ENCODE results near the gene TCEA3. TPM values are rescaled to one million over a fixed set of nuclear protein-coding genes. Genes with fewer than 3 reads are reported as not detected.

The TCEA3 gene
- total RNA-seq, 6 experiments from 2014 or later: 6.0 to 8.4 (median 7.1) TPM

DNA sequence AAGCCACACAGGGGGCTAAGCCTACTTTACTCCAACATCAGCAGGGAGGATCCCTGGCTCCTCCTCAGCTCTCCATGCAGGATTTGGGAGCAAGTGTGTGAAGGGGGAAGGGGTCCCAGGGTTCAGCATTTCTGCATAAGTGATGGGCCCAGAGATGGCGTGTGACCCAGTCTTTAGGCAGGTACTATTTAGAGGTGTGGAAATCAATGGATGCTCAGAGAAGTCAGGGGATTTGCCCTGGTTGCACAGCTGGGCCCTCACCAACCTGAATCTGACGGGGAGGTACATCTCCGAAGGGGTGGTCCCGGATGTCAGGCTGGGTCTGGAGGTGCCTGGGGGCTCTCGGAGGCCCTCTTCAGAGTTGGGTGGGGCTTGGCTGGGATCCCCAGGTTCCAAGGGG, 6.9 kb upstream of the TCEA3 start:
- TF ChIP-seq, protein P1, sequence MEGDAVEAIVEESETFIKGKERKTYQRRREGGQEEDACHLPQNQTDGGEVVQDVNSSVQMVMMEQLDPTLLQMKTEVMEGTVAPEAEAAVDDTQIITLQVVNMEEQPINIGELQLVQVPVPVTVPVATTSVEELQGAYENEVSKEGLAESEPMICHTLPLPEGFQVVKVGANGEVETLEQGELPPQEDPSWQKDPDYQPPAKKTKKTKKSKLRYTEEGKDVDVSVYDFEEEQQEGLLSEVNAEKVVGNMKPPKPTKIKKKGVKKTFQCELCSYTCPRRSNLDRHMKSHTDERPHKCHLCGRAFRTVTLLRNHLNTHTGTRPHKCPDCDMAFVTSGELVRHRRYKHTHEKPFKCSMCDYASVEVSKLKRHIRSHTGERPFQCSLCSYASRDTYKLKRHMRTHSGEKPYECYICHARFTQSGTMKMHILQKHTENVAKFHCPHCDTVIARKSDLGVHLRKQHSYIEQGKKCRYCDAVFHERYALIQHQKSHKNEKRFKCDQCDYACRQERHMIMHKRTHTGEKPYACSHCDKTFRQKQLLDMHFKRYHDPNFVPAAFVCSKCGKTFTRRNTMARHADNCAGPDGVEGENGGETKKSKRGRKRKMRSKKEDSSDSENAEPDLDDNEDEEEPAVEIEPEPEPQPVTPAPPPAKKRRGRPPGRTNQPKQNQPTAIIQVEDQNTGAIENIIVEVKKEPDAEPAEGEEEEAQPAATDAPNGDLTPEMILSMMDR (IDR thresholded peaks at IDR 0.05): no peak
- Mint-ChIP-seq H3K9me3 (no peaks in the 10 kb centered on the region), H3K4me3 (no peak overlapping the region), H3K27ac (no peak overlapping the region), H3K4me1 (ENCODE audit: low read depth) (no peaks in the 10 kb centered on the region; the same call in 1 of the 2 replicates), H3K36me3 (ENCODE audit: low read depth) (peaks cover 15% of the 10 kb centered on the region), H3K27me3 (ENCODE audit: insufficient read depth) (peaks cover 5% of the 10 kb centered on the region)
- no peak for DNase-seq

DNA sequence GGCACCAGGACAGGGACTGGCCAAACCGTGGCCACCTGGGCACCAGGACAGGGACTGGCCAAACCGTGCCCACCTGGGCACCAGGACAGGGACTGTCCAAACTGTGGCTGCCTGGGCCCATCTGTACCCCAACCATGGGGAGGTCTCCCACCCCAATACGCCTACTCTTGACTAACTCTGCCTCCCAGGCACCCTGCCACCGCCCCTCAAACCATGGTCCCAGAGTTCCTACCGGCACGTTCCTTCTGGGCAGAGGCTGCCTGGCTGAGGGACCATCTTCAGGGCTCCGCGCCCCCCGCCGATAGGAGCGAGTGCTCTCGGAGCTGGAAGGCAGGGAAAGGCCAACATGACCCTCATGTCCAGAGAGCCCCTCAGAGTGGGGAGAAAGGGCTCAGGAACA, 6.3 kb upstream of the TCEA3 start:
- no peaks in the 10 kb centered on the region for H3K9me3 Mint-ChIP-seq
- TF ChIP-seq, protein P1 (IDR thresholded peaks at IDR 0.05): no peak
- no peak overlapping the region for H3K4me3 Mint-ChIP-seq
- H3K36me3 Mint-ChIP-seq (ENCODE audit: low read depth): peaks cover 15% of the 10 kb centered on the region
- no peak overlapping the region for H3K27ac Mint-ChIP-seq
- peaks cover 5% of the 10 kb centered on the region for H3K27me3 Mint-ChIP-seq (ENCODE audit: insufficient read depth)
- H3K4me1 Mint-ChIP-seq (ENCODE audit: low read depth): no peaks in the 10 kb centered on the region; the same call in 1 of the 2 replicates
- DNase-seq: no peak

DNA sequence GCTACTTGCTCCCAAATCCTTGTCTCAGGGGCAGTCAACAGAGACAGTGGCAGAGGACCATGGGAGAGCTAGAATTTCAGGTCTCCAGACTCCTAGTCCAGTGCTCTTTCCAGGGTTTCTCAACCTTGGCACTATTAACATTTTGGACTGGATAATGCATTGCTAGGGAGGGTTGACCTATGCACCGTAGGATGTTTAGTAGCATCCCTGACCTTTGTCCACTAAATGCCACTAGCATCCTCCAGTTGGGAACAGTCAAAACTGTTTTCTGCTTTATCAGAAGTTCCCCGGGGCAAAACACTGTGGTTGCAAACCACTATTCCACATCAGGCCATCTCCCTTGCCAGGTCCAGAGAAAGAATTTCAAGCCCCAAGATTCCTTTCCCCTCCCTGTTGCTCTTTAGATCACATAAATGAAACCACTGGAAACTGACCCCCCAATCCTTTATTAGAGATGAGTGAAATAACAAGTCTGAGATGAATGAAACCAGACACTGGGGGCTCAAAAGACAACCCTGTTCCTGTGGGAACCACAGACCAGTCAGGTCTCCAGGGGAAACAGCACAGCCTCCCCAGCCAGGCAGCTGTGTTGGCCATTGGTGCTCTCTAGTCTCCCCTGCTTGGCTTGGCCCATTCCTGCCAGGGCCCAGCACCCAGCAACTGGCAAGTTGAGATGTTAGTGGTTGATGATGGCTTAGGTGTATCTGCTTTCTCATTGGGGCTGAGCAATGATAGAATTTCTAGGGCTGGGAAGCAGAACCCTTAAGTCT, 3.8 kb upstream of the TCEA3 start:
- DNase-seq: no peak
- H3K4me1 Mint-ChIP-seq (ENCODE audit: low read depth): peaks cover 4% of the 10 kb centered on the region

DNA sequence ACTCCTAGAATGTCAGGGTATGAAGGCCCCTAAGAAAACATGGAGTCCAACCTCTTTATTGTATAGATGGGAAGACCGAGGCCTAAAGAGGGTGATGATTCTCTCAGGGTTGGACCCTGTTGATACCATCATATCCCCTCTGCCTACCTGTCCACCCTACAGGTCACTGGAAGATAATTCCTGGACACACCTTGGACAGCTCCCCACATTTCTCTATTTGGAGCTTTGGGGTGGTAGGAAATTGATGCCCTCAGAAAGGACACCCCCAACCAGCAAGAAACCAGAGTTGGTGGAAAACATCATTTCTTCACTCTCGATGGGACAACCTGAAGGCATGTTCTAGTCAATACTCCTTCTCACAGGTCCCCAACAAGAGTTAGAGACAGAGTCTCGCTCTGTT, 3.0 kb upstream of the TCEA3 start:
- no peaks in the 10 kb centered on the region for H3K9me3 Mint-ChIP-seq
- no peak overlapping the region for H3K4me3 Mint-ChIP-seq
- no peak for DNase-seq
- no peak overlapping the region for H3K27ac Mint-ChIP-seq
- TF ChIP-seq, protein P1 (IDR thresholded peaks at IDR 0.05): no peak
- peaks cover 11% of the 10 kb centered on the region for H3K4me1 Mint-ChIP-seq (ENCODE audit: low read depth)
- H3K27me3 Mint-ChIP-seq (ENCODE audit: insufficient read depth): peaks cover 1% of the 10 kb centered on the region
- peaks cover 10% of the 10 kb centered on the region for H3K36me3 Mint-ChIP-seq (ENCODE audit: low read depth)

More for the DNA sequence above, 3.8 kb upstream of the TCEA3 start:
- Mint-ChIP-seq H3K4me3 (no peak overlapping the region), H3K36me3 (ENCODE audit: low read depth) (peaks cover 13% of the 10 kb centered on the region), H3K27ac (no peak overlapping the region), H3K9me3 (no peaks in the 10 kb centered on the region), H3K27me3 (ENCODE audit: insufficient read depth) (peaks cover 5% of the 10 kb centered on the region)
- TF ChIP-seq, protein P1 (IDR thresholded peaks at IDR 0.05): no peak

DNA sequence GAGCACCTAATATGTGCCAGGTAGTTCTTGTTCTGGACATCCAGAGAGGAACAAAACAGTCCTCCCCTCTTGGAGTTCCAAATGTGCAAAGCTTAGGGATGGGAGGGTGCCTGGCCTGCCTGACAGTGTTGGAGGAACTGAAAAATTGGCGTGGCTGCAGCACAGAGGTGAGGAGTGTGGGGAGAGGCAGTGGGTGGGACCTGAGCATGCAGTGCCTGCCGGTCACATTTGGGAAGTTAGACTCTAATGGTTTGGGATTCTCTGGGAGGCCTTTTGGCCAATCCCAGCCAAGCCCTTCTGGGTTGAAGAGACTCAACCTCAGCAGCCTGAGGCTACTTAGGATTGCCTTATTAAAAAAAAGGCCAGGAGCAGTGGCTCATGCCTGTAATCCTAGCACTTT, 2.3 kb upstream of the TCEA3 start:
- Mint-ChIP-seq H3K36me3 (ENCODE audit: low read depth) (peaks cover 4% of the 10 kb centered on the region; the same call in 1 of the 2 replicates), H3K27ac (no peak overlapping the region), H3K4me3 (no peak overlapping the region), H3K27me3 (ENCODE audit: insufficient read depth) (peaks cover 1% of the 10 kb centered on the region), H3K9me3 (no peaks in the 10 kb centered on the region), H3K4me1 (ENCODE audit: low read depth) (peaks cover 19% of the 10 kb centered on the region)
- no peak for DNase-seq
- TF ChIP-seq, protein P1 (IDR thresholded peaks at IDR 0.05): no peak

All from HFFc6 (cell line).